Upper lobe of left lung (tissue), 4 donors: ENCODE measurements around the gene SAPCD2.

Source experiments
- CTCF ChIP-seq, 6 experiments: fragments of 450-650 bp in 4 of 6; fragments of 200-600 bp in 2 of 6; sonication (generic) in 2 of 6; IDR thresholded peaks; one replicate each; pipeline ENCODE4 v1.5.1; 2016 to 2019; ENCODE audit warnings: antibody characterized with exemption in 6 of 6
- POLR2AphosphoS5 ChIP-seq, 2 donors: sonication (generic); formaldehyde crosslinking; IDR thresholded peaks; one replicate each; pipeline ENCODE4 v1.5.1; 2017; ENCODE audit warnings: antibody characterized with exemption in 2 of 2

- no peak for TF ChIP-seq CTCF (IDR thresholded peaks at IDR 0.05)
- no peak for TF ChIP-seq POLR2AphosphoS5 (IDR thresholded peaks at IDR 0.05)
Observed at GRCh38 chr9:137074657-137075274, 4.4 kb upstream of the SAPCD2 start.
